22Rv1 (cell line): ENCODE results near the gene FBXW7.

Source experiments
- CTCF ChIP-seq: fragments of 450-650 bp; IDR thresholded peaks from 2 replicates; pipeline ENCODE4 v1.5.1; 2017; ENCODE audit warnings: mild to moderate bottlenecking
- ZFX ChIP-seq: fragments of 450-650 bp; IDR thresholded peaks from 2 replicates; pipeline ENCODE4 v1.6.1; 2017; ENCODE audit warnings: antibody characterized with exemption, borderline replicate concordance

GRCh38 chr4:152424396-152424795 lies 111.5 kb downstream of the FBXW7 start:
- TF ChIP-seq CTCF (no peak), ZFX (no peak)
